SK-N-SH treated with all-trans-retinoic acid at 6 μM for 48 hours (cell line): Measurements from ENCODE around the gene FKBP6.

Experiments used
- ATAC-seq: fragments of 200-7000 bp; cut with Tn5 transposase; 3 replicates; pipeline ENCODE4 v1.9.1; 2020; ENCODE audit warnings: mild to moderate bottlenecking, moderate library complexity
- ARNTL ChIP-seq: fragments of 450-650 bp; formaldehyde crosslinking; IDR thresholded peaks from 2 replicates; pipeline ENCODE4 v1.5.0; 2020; ENCODE audit warnings: low read depth, mild to moderate bottlenecking, moderate library complexity, borderline replicate concordance
- BACH2 ChIP-seq: fragments of 250-450 bp; sonication (Bioruptor Pico); IDR thresholded peaks from 2 replicates; pipeline ENCODE4 v1.9.0; 2021; ENCODE audit warnings: mild to moderate bottlenecking, borderline replicate concordance
- CSRNP3 ChIP-seq: fragments of 250-450 bp; sonication (Bioruptor Pico); IDR thresholded peaks from 2 replicates; pipeline ENCODE4 v1.5.1; 2021; ENCODE audit warnings: mild to moderate bottlenecking, moderate library complexity
- ESRRG ChIP-seq: fragments of 250-450 bp; sonication (Bioruptor Pico); IDR thresholded peaks from 2 replicates; pipeline ENCODE4 v1.6.1; 2021; ENCODE audit warnings: mild to moderate bottlenecking
- GLIS3 ChIP-seq: fragments of 250-450 bp; sonication (Bioruptor Pico); IDR thresholded peaks from 2 replicates; pipeline ENCODE4 v1.5.0; 2020; ENCODE audit warnings: mild to moderate bottlenecking, moderate library complexity
- ISL1 ChIP-seq: fragments of 250-450 bp; sonication (Bioruptor Pico); IDR thresholded peaks from 2 replicates; pipeline ENCODE4 v2.1.2; 2022; ENCODE audit warnings: mild to moderate bottlenecking, moderate library complexity
- OSR1 ChIP-seq: fragments of 250-450 bp; sonication (Bioruptor Pico); IDR thresholded peaks from 2 replicates; pipeline ENCODE4 v1.8.0; 2022; ENCODE audit warnings: moderate library complexity, mild to moderate bottlenecking, inconsistent platforms
- PATZ1 ChIP-seq: fragments of 250-450 bp; sonication (Bioruptor Pico); IDR thresholded peaks from 2 replicates; pipeline ENCODE4 v1.8.0; 2020; ENCODE audit warnings: mild to moderate bottlenecking, moderate library complexity, borderline replicate concordance
- POU6F1 ChIP-seq: fragments of 250-450 bp; sonication (Bioruptor Pico); IDR thresholded peaks from 2 replicates; pipeline ENCODE4 v1.8.0; 2021; ENCODE audit warnings: low read depth, mild to moderate bottlenecking, moderate library complexity, borderline replicate concordance
- PPARA ChIP-seq: fragments of 250-450 bp; sonication (Bioruptor Pico); IDR thresholded peaks from 2 replicates; pipeline ENCODE4 v1.5.0; 2020; ENCODE audit warnings: mild to moderate bottlenecking, borderline replicate concordance
- RARB ChIP-seq: fragments of 250-450 bp; sonication (Bioruptor Pico); IDR thresholded peaks from 2 replicates; pipeline ENCODE4 v1.8.0; 2021; ENCODE audit warnings: mild to moderate bottlenecking, moderate library complexity
- SNAI2 ChIP-seq: fragments of 250-450 bp; sonication (Bioruptor Pico); IDR thresholded peaks from 2 replicates; pipeline ENCODE4 v1.5.0; 2020; ENCODE audit warnings: mild to moderate bottlenecking, moderate library complexity
- TCF4 ChIP-seq: fragments of 250-450 bp; sonication (Bioruptor Pico); IDR thresholded peaks from 2 replicates; pipeline ENCODE4 v1.8.0; 2021; ENCODE audit warnings: mild to moderate bottlenecking, moderate library complexity, borderline replicate concordance
- TOX ChIP-seq: fragments of 250-450 bp; sonication (Bioruptor Pico); IDR thresholded peaks from 2 replicates; pipeline ENCODE4 v1.8.0; 2021; ENCODE audit warnings: mild to moderate bottlenecking, moderate library complexity, borderline replicate concordance
- TSHZ2 ChIP-seq: fragments of 250-450 bp; sonication (Bioruptor Pico); IDR thresholded peaks from 2 replicates; pipeline ENCODE4 v1.5.0; 2020; ENCODE audit warnings: mild to moderate bottlenecking, moderate library complexity
- ZC3H10 ChIP-seq: fragments of 250-450 bp; sonication (Bioruptor Pico); IDR thresholded peaks from 2 replicates; pipeline ENCODE4 v1.5.1; 2021; ENCODE audit warnings: mild to moderate bottlenecking, moderate library complexity
- ZFP3 ChIP-seq: fragments of 250-450 bp; sonication (Bioruptor Pico); IDR thresholded peaks from 2 replicates; pipeline ENCODE4 v1.5.0; 2020; ENCODE audit warnings: mild to moderate bottlenecking, moderate library complexity
- ZFP30 ChIP-seq: fragments of 450-650 bp; formaldehyde crosslinking; IDR thresholded peaks from 2 replicates; pipeline ENCODE4 v1.5.0; 2022; ENCODE audit warnings: mild to moderate bottlenecking, moderate library complexity
- ZNF565 ChIP-seq: fragments of 450-650 bp; formaldehyde crosslinking; conservative IDR thresholded peaks from 2 replicates; pipeline ENCODE4 v1.5.0; 2020; ENCODE audit warnings: low read depth, mild to moderate bottlenecking, moderate library complexity
- ZNF70 ChIP-seq: fragments of 450-650 bp; formaldehyde crosslinking; IDR thresholded peaks from 2 replicates; pipeline ENCODE4 v1.5.0; 2020; ENCODE audit warnings: mild to moderate bottlenecking, moderate library complexity
- ZNF8 ChIP-seq: fragments of 450-650 bp; formaldehyde crosslinking; IDR thresholded peaks from 2 replicates; pipeline ENCODE4 v1.5.0; 2020; ENCODE audit warnings: mild to moderate bottlenecking, moderate library complexity

FKBP6 gene

GRCh38 chr7:73369622-73370021 is 41.7 kb downstream of the FKBP6 start:
- no peak for TF ChIP-seq BACH2 (CRISPR knock-in tag)
- no peak for TF ChIP-seq ZNF70
- TF ChIP-seq ZNF565 (CRISPR knock-in tag) = no peak
- no peak for TF ChIP-seq GLIS3 (CRISPR knock-in tag)
- TF ChIP-seq POU6F1 (CRISPR knock-in tag) = no peak
- no peak for TF ChIP-seq ZNF8 (CRISPR knock-in tag)
- no peak for TF ChIP-seq TSHZ2 (CRISPR knock-in tag)
- TF ChIP-seq TOX (CRISPR knock-in tag) = no peak
- TF ChIP-seq CSRNP3 (CRISPR knock-in tag) = no peak
- no peak for TF ChIP-seq ZFP30
- TF ChIP-seq PPARA (CRISPR knock-in tag) = no peak
- TF ChIP-seq SNAI2 (CRISPR knock-in tag) = no peak
- TF ChIP-seq ISL1 = no peak
- TF ChIP-seq ZC3H10 = no peak
- no peak for ATAC-seq

GRCh38 chr7:73373741-73374140 is 45.8 kb downstream of the FKBP6 start:
- no peak for ATAC-seq
- no peak for TF ChIP-seq ZNF70
- TF ChIP-seq OSR1 = no peak
- no peak for TF ChIP-seq TSHZ2 (CRISPR knock-in tag)
- TF ChIP-seq ZC3H10 = no peak
- TF ChIP-seq RARB (CRISPR knock-in tag) = no peak
- no peak for TF ChIP-seq ZNF565 (CRISPR knock-in tag)
- TF ChIP-seq ARNTL = no peak

- peak; percentile 26; the same call in 2 of the 3 replicates for ATAC-seq
Observed at GRCh38 chr7:73376262-73376661, 48.3 kb downstream of the FKBP6 start.

GRCh38 chr7:73376671-73377412 is 48.9 kb downstream of the FKBP6 start:
- no peak; the same call in 1 of the 3 replicates for ATAC-seq
- TF ChIP-seq TCF4 = no peak
- no peak for TF ChIP-seq SNAI2 (CRISPR knock-in tag)
- TF ChIP-seq PPARA (CRISPR knock-in tag) = no peak
- TF ChIP-seq ZNF8 (CRISPR knock-in tag) = no peak
- no peak for TF ChIP-seq TSHZ2 (CRISPR knock-in tag)
- no peak for TF ChIP-seq ZNF70
- TF ChIP-seq ESRRG (CRISPR knock-in tag) = no peak
- TF ChIP-seq RARB (CRISPR knock-in tag) = no peak
- no peak for TF ChIP-seq ISL1
- TF ChIP-seq ZFP3 (CRISPR knock-in tag) = no peak
- TF ChIP-seq PATZ1 (CRISPR knock-in tag) = no peak
